ENCODE data around the gene TTC38.

The TTC38 gene

GRCh38 chr22:46280063-46280817, 12.4 kb downstream of the TTC38 start:
- no peak for DNase-seq

- no peak for DNase-seq
These were observed 13.3 kb downstream of the TTC38 start for GRCh38 chr22:46280999-46281623.

GRCh38 chr22:46281866-46282678, 14.3 kb downstream of the TTC38 start:
- no peak for DNase-seq

- DNase-seq: no peak
These were observed 18.2 kb downstream of the TTC38 start for GRCh38 chr22:46286006-46286405.

- DNase-seq: no peak
These were observed 19.4 kb downstream of the TTC38 start for GRCh38 chr22:46286941-46287872.

GRCh38 chr22:46287873-46288751, 20.3 kb downstream of the TTC38 start:
- no peak for DNase-seq

GRCh38 chr22:46288846-46289243, 21.0 kb downstream of the TTC38 start:
- DNase-seq: no peak

- DNase-seq: no peak
These were observed 21.6 kb downstream of the TTC38 start for GRCh38 chr22:46289244-46289891.

GRCh38 chr22:46290121-46290842, 22.5 kb downstream of the TTC38 start:
- no peak for DNase-seq

- no peak for DNase-seq
These were observed 23.3 kb downstream of the TTC38 start for GRCh38 chr22:46290843-46291785.

GRCh38 chr22:46292173-46292572, 24.4 kb downstream of the TTC38 start:
- DNase-seq: no peak

GRCh38 chr22:46292732-46293131, 24.9 kb downstream of the TTC38 start:
- no peak for DNase-seq

- peak; percentile 49 for DNase-seq
These were observed 25.9 kb downstream of the TTC38 start for GRCh38 chr22:46293577-46294260.

GRCh38 chr22:46294784-46295183, 27.0 kb downstream of the TTC38 start:
- DNase-seq: no peak

GRCh38 chr22:46295277-46295971, 27.6 kb downstream of the TTC38 start:
- no peak for DNase-seq

- peak; percentile 98 for DNase-seq
These were observed 28.7 kb downstream of the TTC38 start, which contains the start of gene GTSE1 for GRCh38 chr22:46296257-46297150. Gene GTSE1 (plus strand): TSS chr22:46296870. CDS start chr22:46297401, 531 bp downstream.

All from NCI-H1694 (cell line).